ENCODE data around the gene LSM2.

The LSM2 gene

GRCh38 chr6:31769684-31770371, 36.9 kb downstream of the LSM2 start:
- peak; percentile 93 for DNase-seq (ENCODE audit: low spot score)
- peak; percentile 90 for TF ChIP-seq CTCF (IDR thresholded peaks at IDR 0.05; ENCODE audit: extremely low read depth, insufficient read depth, missing control alignments)
- in situ Hi-C loops (cut with MboI; ENCODE audit: low pct_unique_long_range_greater_than_20kb, low sequenced_read_pairs, unreplicated experiment), result no loop called here

- no peak for DNase-seq (ENCODE audit: low spot score)
- in situ Hi-C loops (cut with MboI; ENCODE audit: low pct_unique_long_range_greater_than_20kb, low sequenced_read_pairs, unreplicated experiment), result no loop called here
- no peak for TF ChIP-seq CTCF (IDR thresholded peaks at IDR 0.05; ENCODE audit: extremely low read depth, insufficient read depth, missing control alignments)
These were observed 38.2 kb downstream of the LSM2 start for GRCh38 chr6:31768363-31769257.

- no peak for DNase-seq (ENCODE audit: low spot score)
- in situ Hi-C loops (cut with MboI; ENCODE audit: low pct_unique_long_range_greater_than_20kb, low sequenced_read_pairs, unreplicated experiment), result no loop called here
- no peak for TF ChIP-seq CTCF (IDR thresholded peaks at IDR 0.05; ENCODE audit: extremely low read depth, insufficient read depth, missing control alignments)
These were observed 39.6 kb downstream of the LSM2 start for GRCh38 chr6:31767096-31767645.

- TF ChIP-seq CTCF (IDR thresholded peaks at IDR 0.05; ENCODE audit: extremely low read depth, insufficient read depth, missing control alignments), result no peak
- no peak for DNase-seq (ENCODE audit: low spot score)
- in situ Hi-C loops (cut with MboI; ENCODE audit: low pct_unique_long_range_greater_than_20kb, low sequenced_read_pairs, unreplicated experiment), result no loop called here
These were observed 40.6 kb downstream of the LSM2 start for GRCh38 chr6:31765910-31766794.

GRCh38 chr6:31765559-31765909, 41.2 kb downstream of the LSM2 start:
- in situ Hi-C loops (cut with MboI; ENCODE audit: low pct_unique_long_range_greater_than_20kb, low sequenced_read_pairs, unreplicated experiment), result no loop called here
- no peak for TF ChIP-seq CTCF (IDR thresholded peaks at IDR 0.05; ENCODE audit: extremely low read depth, insufficient read depth, missing control alignments)
- DNase-seq (ENCODE audit: low spot score), result no peak

- DNase-seq (ENCODE audit: low spot score), result no peak
- in situ Hi-C loops (cut with MboI; ENCODE audit: low pct_unique_long_range_greater_than_20kb, low sequenced_read_pairs, unreplicated experiment), result no loop called here
These were observed 42.6 kb downstream of the LSM2 start for GRCh38 chr6:31764198-31764597.

More at GRCh38 chr6:31764198-31764597, 42.6 kb downstream of the LSM2 start:
- no peak for TF ChIP-seq CTCF (IDR thresholded peaks at IDR 0.05; ENCODE audit: extremely low read depth, insufficient read depth, missing control alignments)

Data from GM13977 (cell line).